WTC11 (cell line): Measurements from ENCODE around the gene VSTM2B. TPM values are rescaled to one million over a fixed set of nuclear protein-coding genes. Genes with fewer than 3 reads are reported as not detected.

Experiments
- ATAC-seq: fragments of 200-7000 bp; cut with Tn5 transposase; 2 replicates; pipeline ENCODE4 v1.10.0; 2021; ENCODE audit warnings: mild to moderate bottlenecking, moderate library complexity
- CTCF ChIA-PET: fragments of 300-600 bp; sonication (Branson Sonifier 250); formaldehyde crosslinking; loops from one replicate; lab custom pipeline; 2021; ENCODE audit warnings: antibody characterized with exemption; lab: Charles Lee
- POLR2A ChIA-PET: fragments of 350-600 bp; sonication (Branson Sonifier 250); formaldehyde crosslinking; loops from one replicate; lab custom pipeline; 2021; ENCODE audit warnings: antibody characterized with exemption; lab: Charles Lee
- DNase-seq: peaks from one replicate; pipeline ENCODE4 v3.0.0; 2021; ENCODE audit warnings: low spot score
- H3K27ac Mint-ChIP-seq: 2 replicates; pipeline ENCODE4 v1.8.0; 2021; ENCODE audit warnings: mixed read lengths
- H3K27me3 Mint-ChIP-seq: 2 replicates; pipeline ENCODE4 v1.8.0; 2021; ENCODE audit warnings: low read depth, mild to moderate bottlenecking, moderate library complexity, mixed read lengths
- H3K36me3 Mint-ChIP-seq: 2 replicates; pipeline ENCODE4 v1.8.0; 2021; ENCODE audit warnings: mixed read lengths
- H3K4me1 Mint-ChIP-seq: 2 replicates; pipeline ENCODE4 v1.8.0; 2022; ENCODE audit warnings: mixed read lengths
- H3K4me3 Mint-ChIP-seq: 2 replicates; pipeline ENCODE4 v1.8.0; 2021; ENCODE audit warnings: mild to moderate bottlenecking, moderate library complexity, mixed read lengths
- H3K9me3 Mint-ChIP-seq: 2 replicates; pipeline ENCODE4 v1.8.0; 2021; ENCODE audit warnings: mixed read lengths
- AFF4 ChIP-seq: sonication (generic); formaldehyde crosslinking; IDR thresholded peaks from 2 replicates; pipeline ENCODE4 v1.8.1; 2023; ENCODE audit warnings: mild to moderate bottlenecking, missing genetic modification reagents, borderline replicate concordance
- ATF2 ChIP-seq: sonication (generic); formaldehyde crosslinking; IDR thresholded peaks from 2 replicates; pipeline ENCODE4 v1.8.1; 2022; ENCODE audit warnings: low read depth, missing genetic modification reagents, borderline replicate concordance
- CTCF ChIP-seq: fragments of 200-600 bp; IDR thresholded peaks from 2 replicates; pipeline ENCODE4 v1.8.0; 2022; ENCODE audit warnings: antibody characterized with exemption
- E2F4 ChIP-seq: sonication (generic); formaldehyde crosslinking; IDR thresholded peaks from 2 replicates; pipeline ENCODE4 v1.8.1; 2022; ENCODE audit warnings: low read depth, mild to moderate bottlenecking, moderate library complexity, missing genetic modification reagents, borderline replicate concordance
- ETV6 ChIP-seq: sonication (generic); formaldehyde crosslinking; IDR thresholded peaks from 2 replicates; pipeline ENCODE4 v1.8.1; 2022; ENCODE audit warnings: mild to moderate bottlenecking, missing genetic modification reagents
- FOXJ3 ChIP-seq: sonication (generic); formaldehyde crosslinking; IDR thresholded peaks from 2 replicates; pipeline ENCODE4 v1.9.0; 2021; ENCODE audit warnings: missing genetic modification reagents, mild to moderate bottlenecking, borderline replicate concordance
- GABPB1 ChIP-seq: sonication (generic); formaldehyde crosslinking; IDR thresholded peaks from 2 replicates; pipeline ENCODE4 v1.8.1; 2023; ENCODE audit warnings: mild to moderate bottlenecking, missing genetic modification reagents
- OVOL2 ChIP-seq: fragments of 250-450 bp; sonication (Bioruptor Pico); IDR thresholded peaks from 2 replicates; pipeline ENCODE4 v1.9.0; 2021; ENCODE audit warnings: mild to moderate bottlenecking, borderline replicate concordance
- RORB ChIP-seq: fragments of 250-450 bp; sonication (Bioruptor Pico); IDR thresholded peaks from 2 replicates; pipeline ENCODE4 v1.9.0; 2021; ENCODE audit warnings: mild to moderate bottlenecking
- TCF7 ChIP-seq: sonication (generic); formaldehyde crosslinking; IDR thresholded peaks from 2 replicates; pipeline ENCODE4 v1.8.0; 2022; ENCODE audit warnings: mild to moderate bottlenecking, low read depth, missing genetic modification reagents, moderate library complexity
- TP53 ChIP-seq: sonication (generic); formaldehyde crosslinking; IDR thresholded peaks from 2 replicates; pipeline ENCODE4 v1.8.1; 2023; ENCODE audit warnings: mild to moderate bottlenecking, missing genetic modification reagents
- USF2 ChIP-seq: sonication (generic); formaldehyde crosslinking; IDR thresholded peaks from 2 replicates; pipeline ENCODE4 v1.8.1; 2023; ENCODE audit warnings: mild to moderate bottlenecking, missing genetic modification reagents, moderate library complexity
- ZNF317 ChIP-seq: sonication (generic); formaldehyde crosslinking; IDR thresholded peaks from 2 replicates; pipeline ENCODE4 v1.8.1; 2023; ENCODE audit warnings: low read depth, mild to moderate bottlenecking, moderate library complexity, missing genetic modification reagents, borderline replicate concordance
- total RNA-seq: library from RNA; stranded (reverse); gene quantifications from 3 replicates; pipeline ENCODE4 v1.2.3, GENCODE V29; 2021
- TF ChIP-seq, protein P1 (sequence below): sonication (generic); formaldehyde crosslinking; IDR thresholded peaks from 2 replicates; pipeline ENCODE4 v1.8.1; 2022; ENCODE audit warnings: mild to moderate bottlenecking, moderate library complexity, missing genetic modification reagents

The VSTM2B gene
- total RNA-seq, 1 experiment from 2014 or later: 3.2 TPM

- CTCF ChIA-PET: interaction anchor here (1.1 to 3.3 kb wide), 5 partner anchors 9 to 104 kb away, joined by 5 to 63 read pairs (median 20); partner anchors contain the start of gene C19orf12
- POLR2A ChIA-PET: no interaction called here
These were observed 86.3 kb downstream of the VSTM2B start for GRCh38 chr19:29612121-29612520.

More at GRCh38 chr19:29612121-29612520, 86.3 kb downstream of the VSTM2B start:
- Mint-ChIP-seq H3K4me1 (peaks cover 2% of the 10 kb centered on the region), H3K9me3 (no peaks in the 10 kb centered on the region), H3K27me3 (no peaks in the 10 kb centered on the region), H3K4me3 (no peak overlapping the region), H3K36me3 (peaks cover 37% of the 10 kb centered on the region), H3K27ac (no peak overlapping the region)
- no peak for TF ChIP-seq CTCF
- TF ChIP-seq OVOL2 (CRISPR knock-in tag): no peak
- TF ChIP-seq AFF4: no peak
- no peak for TF ChIP-seq TP53 (CRISPR knock-in tag)
- TF ChIP-seq TCF7: no peak
- TF ChIP-seq FOXJ3 (CRISPR knock-in tag): no peak
- no peak for TF ChIP-seq E2F4 (CRISPR knock-in tag)
- no peak for TF ChIP-seq ATF2 (CRISPR knock-in tag)
- no peak for TF ChIP-seq ETV6 (CRISPR knock-in tag)
- TF ChIP-seq, protein P1, sequence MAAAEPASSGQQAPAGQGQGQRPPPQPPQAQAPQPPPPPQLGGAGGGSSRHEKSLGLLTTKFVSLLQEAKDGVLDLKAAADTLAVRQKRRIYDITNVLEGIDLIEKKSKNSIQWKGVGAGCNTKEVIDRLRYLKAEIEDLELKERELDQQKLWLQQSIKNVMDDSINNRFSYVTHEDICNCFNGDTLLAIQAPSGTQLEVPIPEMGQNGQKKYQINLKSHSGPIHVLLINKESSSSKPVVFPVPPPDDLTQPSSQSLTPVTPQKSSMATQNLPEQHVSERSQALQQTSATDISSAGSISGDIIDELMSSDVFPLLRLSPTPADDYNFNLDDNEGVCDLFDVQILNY (CRISPR knock-in tag): no peak
- no peak for TF ChIP-seq USF2
- TF ChIP-seq ZNF317 (CRISPR knock-in tag): no peak
- TF ChIP-seq GABPB1: no peak
- no peak for TF ChIP-seq RORB
- no peak for DNase-seq
- ATAC-seq: no peak
